GM18951 (cell line): ENCODE measurements around the gene SHISA2.
"Not testable (repeated sequence)": the region's sequence is repeated elsewhere in the genome, so short reads cannot be mapped to it uniquely, and the experiment has no call there.

Experiments
- POLR2A ChIP-seq: IDR thresholded peaks from 4 replicates; pipeline ENCODE4 v1.6.1; 2011; ENCODE audit warnings: mild to moderate bottlenecking; ENCODE audit not compliant: insufficient read length, insufficient read depth; ENCODE audit errors: extremely low read depth
- in situ Hi-C: fragments of 300-500 bp; cut with MboI; formaldehyde crosslinking; loops from one replicate; pipeline ENCODE4 v1.12.0; 2022; ENCODE audit warnings: low sequenced_read_pairs, mixed read lengths, inconsistent platforms; ENCODE audit not compliant: unreplicated experiment

Gene SHISA2

GRCh38 chr13:26051657-26052311 lies at the start of gene SHISA2:
Gene SHISA2 (minus strand): TSS chr13:26052016. CDS start chr13:26050975, 1,041 bp downstream.
- in situ Hi-C loops: no loop called here
- TF ChIP-seq POLR2A: no peak

- TF ChIP-seq POLR2A: no peak
- in situ Hi-C loops: no loop called here
Measured at GRCh38 chr13:26095846-26096610, 44.2 kb upstream of the SHISA2 start.

- in situ Hi-C loops: no loop called here
- TF ChIP-seq POLR2A: no peak
Measured at GRCh38 chr13:26095338-26095737, 43.5 kb upstream of the SHISA2 start.

GRCh38 chr13:26076821-26077220 lies 25.0 kb upstream of the SHISA2 start:
- in situ Hi-C loops: not testable (repeated sequence)

GRCh38 chr13:26075498-26075897 lies 23.7 kb upstream of the SHISA2 start:
- in situ Hi-C loops: no loop called here
- no peak for TF ChIP-seq POLR2A

- in situ Hi-C loops: loop anchor here (5.0 kb wide), 1 partner anchor 1072 kb away; no protein-coding TSS in a partner anchor
- no peak for TF ChIP-seq POLR2A
Measured at GRCh38 chr13:26074706-26075105, 22.9 kb upstream of the SHISA2 start.

- in situ Hi-C loops: loop anchor here (5.0 kb wide), 1 partner anchor 1070 kb away; no protein-coding TSS in a partner anchor
Measured at GRCh38 chr13:26072335-26072734, 20.5 kb upstream of the SHISA2 start.

- no peak for TF ChIP-seq POLR2A
- in situ Hi-C loops: loop anchor here (5.0 kb wide), 1 partner anchor 1069 kb away; no protein-coding TSS in a partner anchor
Measured at GRCh38 chr13:26071691-26072090, 19.9 kb upstream of the SHISA2 start.

- in situ Hi-C loops: loop anchor here (5.0 to 10.0 kb wide), 3 partner anchors 235 to 1067 kb away; no protein-coding TSS in a partner anchor
Measured at GRCh38 chr13:26069642-26070041, 17.8 kb upstream of the SHISA2 start.

- in situ Hi-C loops: loop anchor here (10.0 kb wide), 2 partner anchors 234 to 494 kb away; no protein-coding TSS in a partner anchor
Measured at GRCh38 chr13:26068372-26068771, 16.6 kb upstream of the SHISA2 start.

GRCh38 chr13:26067601-26068000 lies 15.8 kb upstream of the SHISA2 start:
- in situ Hi-C loops: loop anchor here (10.0 kb wide), 2 partner anchors 233 to 493 kb away; no protein-coding TSS in a partner anchor

GRCh38 chr13:26066492-26066891 lies 14.7 kb upstream of the SHISA2 start:
- in situ Hi-C loops: loop anchor here (10.0 kb wide), 2 partner anchors 232 to 492 kb away; no protein-coding TSS in a partner anchor

More at GRCh38 chr13:26067601-26068000, 15.8 kb upstream of the SHISA2 start:
- no peak for TF ChIP-seq POLR2A

- in situ Hi-C loops: loop anchor here (10.0 kb wide), 2 partner anchors 228 to 488 kb away; no protein-coding TSS in a partner anchor
- no peak for TF ChIP-seq POLR2A
Measured at GRCh38 chr13:26062853-26063444, 11.1 kb upstream of the SHISA2 start.

- TF ChIP-seq POLR2A: no peak
- in situ Hi-C loops: loop anchor here (10.0 kb wide), 2 partner anchors 227 to 487 kb away; no protein-coding TSS in a partner anchor
Measured at GRCh38 chr13:26061947-26062346, 10.1 kb upstream of the SHISA2 start.
